Endothelial cell of umbilical vein (primary cell): ENCODE data around the gene CASKIN2. TPM values are rescaled to one million over a fixed set of nuclear protein-coding genes. Genes with fewer than 3 reads are reported as not detected.
A peak's percentile ranks its signal among the peaks of the same experiment; 100 is the strongest.

Source experiments
- BruUV-seq: library from RNA; stranded (reverse); fragments of 400-500 nt; replicated peaks from 2 replicates; lab custom pipeline; 2021; lab: Mats Ljungman, UMichigan
- CTCF ChIA-PET: fragments of 300-600, 350-600 bp; sonication (Branson Sonifier 250); formaldehyde crosslinking; loops from one replicate; lab custom pipeline; 2021; ENCODE audit warnings: antibody characterized with exemption, inconsistent platforms; lab: Charles Lee
- POLR2A ChIA-PET: fragments of 300-600, 350-600 bp; sonication (Branson Sonifier 250); formaldehyde crosslinking; loops from one replicate; lab custom pipeline; 2021; ENCODE audit warnings: antibody characterized with exemption, inconsistent platforms; lab: Charles Lee
- DNase-seq: peaks from one replicate; pipeline ENCODE4 v3.0.0-alpha.2; 2011; ENCODE audit warnings: low read depth, low spot score
- FAIRE-seq: peaks from 2 replicates; lab custom pipeline; 2011; peaks lifted over from hg19 to GRCh38; lab: Jason Lieb, UNC
- H2AFZ ChIP-seq: 2 replicates; pipeline ENCODE4 v1.6.0; 2012; ENCODE audit warnings: low read depth, low read length, control low read depth, inconsistent platforms
- H3K27ac ChIP-seq: 2 replicates; pipeline ENCODE4 v1.5.1; 2011; ENCODE audit warnings: low read depth, mild to moderate bottlenecking, control low read depth, low read length, moderate library complexity; ENCODE audit not compliant: insufficient read depth
- H3K27me3 ChIP-seq, 2 experiments: 2 replicates each; pipeline versions ENCODE4 v1.6.0 to v1.6.1; 2011; ENCODE audit warnings: low read length in 2 of 2, mixed read lengths in 1 of 2; ENCODE audit not compliant: control insufficient read depth in 2 of 2, insufficient read depth in 2 of 2
- H3K36me3 ChIP-seq, 2 experiments: 2 replicates in 1 of 2; 3 replicates in 1 of 2; pipeline ENCODE4 v1.5.1; 2011; ENCODE audit warnings: low read length in 2 of 2, mild to moderate bottlenecking in 1 of 2, moderate library complexity in 1 of 2; ENCODE audit not compliant: control insufficient read depth in 2 of 2, insufficient read depth in 2 of 2; ENCODE audit errors: extremely low read depth in 1 of 2
- H3K4me1 ChIP-seq: 3 replicates; pipeline ENCODE4 v1.5.1; 2011; ENCODE audit warnings: mild to moderate bottlenecking, low read length; ENCODE audit not compliant: control insufficient read depth, insufficient read depth; ENCODE audit errors: extremely low read depth
- H3K4me2 ChIP-seq: 2 replicates; pipeline ENCODE4 v1.6.1; 2011; ENCODE audit warnings: low read length, control low read depth, mixed read lengths; ENCODE audit not compliant: insufficient read depth
- H3K4me3 ChIP-seq, 3 experiments: fragments of 200-600 bp in 1 of 3; sonication (generic), shearing (Covaris generic) in 1 of 3; replicated peaks in 1 of 3; 2 replicates each; pipeline ENCODE4 v1.5.1; 2011 to 2016; ENCODE audit warnings: control low read depth in 3 of 3, low read length in 3 of 3, mild to moderate bottlenecking in 2 of 3, inconsistent platforms in 1 of 3, low read depth in 1 of 3, moderate library complexity in 1 of 3; ENCODE audit not compliant: insufficient read depth in 1 of 3
- H3K79me2 ChIP-seq: 2 replicates; pipeline ENCODE4 v1.6.0; 2012; ENCODE audit warnings: low read length, inconsistent platforms; ENCODE audit not compliant: control insufficient read depth, insufficient read depth
- H3K9ac ChIP-seq: replicated peaks from 2 replicates; pipeline ENCODE3; 2011; ENCODE audit warnings: low read length, control low read depth; ENCODE audit not compliant: insufficient read depth; ENCODE audit errors: extremely low read depth
- H3K9me1 ChIP-seq: replicated peaks from 3 replicates; pipeline ENCODE4 v1.6.0; 2011; ENCODE audit warnings: mild to moderate bottlenecking, low read length; ENCODE audit not compliant: control insufficient read depth, insufficient read depth; ENCODE audit errors: extremely low read depth
- H3K9me3 ChIP-seq: replicated peaks from 2 replicates; pipeline ENCODE4 v1.5.1; 2012; ENCODE audit warnings: low read length, inconsistent platforms; ENCODE audit not compliant: control insufficient read depth, insufficient read depth
- H4K20me1 ChIP-seq: replicated peaks from 2 replicates; pipeline ENCODE3; 2011; ENCODE audit warnings: mild to moderate bottlenecking, low read length; ENCODE audit not compliant: control insufficient read depth, insufficient read depth; ENCODE audit errors: extremely low read depth
- EZH2 ChIP-seq: IDR thresholded peaks from 2 replicates; pipeline ENCODE4 v1.6.1; 2012; ENCODE audit warnings: borderline replicate concordance, low read depth, mild to moderate bottlenecking, moderate library complexity, low read length, inconsistent platforms; ENCODE audit not compliant: severe bottlenecking
- FOS ChIP-seq: IDR thresholded peaks from 2 replicates; pipeline ENCODE4 v1.6.1; 2011; ENCODE audit warnings: mild to moderate bottlenecking, low read length, moderate library complexity, borderline replicate concordance; ENCODE audit not compliant: insufficient read depth
- GATA2 ChIP-seq: IDR thresholded peaks from 2 replicates; pipeline ENCODE4 v1.7.0; 2011; ENCODE audit warnings: low read depth, mild to moderate bottlenecking, moderate library complexity, mixed read lengths, low read length; ENCODE audit not compliant: insufficient read length, insufficient read depth
- JUN ChIP-seq: IDR thresholded peaks from 2 replicates; pipeline ENCODE4 v1.6.1; 2011; ENCODE audit warnings: borderline replicate concordance, low read depth; ENCODE audit not compliant: insufficient read length, insufficient read depth
- MYC ChIP-seq: IDR thresholded peaks from one replicate; pipeline ENCODE4 v1.6.1; 2011; ENCODE audit warnings: mild to moderate bottlenecking, low read depth, low read length
- POLR2A ChIP-seq: IDR thresholded peaks from 2 replicates; pipeline ENCODE4 v1.6.1; 2012; ENCODE audit warnings: low read depth, mild to moderate bottlenecking, control low read depth, low read length
- POLR2AphosphoS5 ChIP-seq: IDR thresholded peaks from 2 replicates; pipeline ENCODE4 v1.6.1; 2012; ENCODE audit warnings: low read depth, mild to moderate bottlenecking, control low read depth, low read length, moderate library complexity; ENCODE audit not compliant: insufficient read depth
- dilution Hi-C: fragments of 300-500 bp; cut with MboI; formaldehyde crosslinking; loops from one replicate; pipeline ENCODE4 v1.15.0; 2019; ENCODE audit warnings: low sequenced_read_pairs; ENCODE audit not compliant: extremely low pct_ligation_motif_present
- intact Hi-C: fragments of 100-400 bp; cut with micrococcal nuclease; formaldehyde crosslinking; loops from one replicate; pipeline ENCODE4 v1.10.0; 2022
- polyA plus RNA-seq, 4 experiments: library from polyadenylated mRNA; depleted of rRNA in 3 of 4; stranded (reverse) in 3 of 4; unstranded in 1 of 4; fragments of >200 nt; gene quantifications; 2 replicates each; pipeline versions ENCODE4 v1.2.1 to v1.2.3, GENCODE V29; 2011 to 2012; ENCODE audit warnings: missing spikeins in 1 of 4
- total RNA-seq: library from RNA; stranded (reverse); gene quantifications from 2 replicates; pipeline ENCODE4 v1.2.3, GENCODE V29; 2021
- TF ChIP-seq, protein P1 (sequence below): IDR thresholded peaks from 2 replicates; pipeline ENCODE4 v1.6.1; 2011; ENCODE audit not compliant: insufficient read depth, insufficient read length
- TF ChIP-seq, protein P2 (sequence below), 2 donors: IDR thresholded peaks; 1 replicate in 1 of 2; 2 replicates in 1 of 2; pipeline ENCODE4 v1.5.1; 2011; ENCODE audit warnings: low read length in 2 of 2, mild to moderate bottlenecking in 2 of 2, moderate library complexity in 2 of 2, control low read depth in 1 of 2, inconsistent platforms in 1 of 2, low read depth in 1 of 2; ENCODE audit not compliant: insufficient read depth in 1 of 2; ENCODE audit errors: extremely low read depth in 1 of 2

Gene CASKIN2
- total and polyA plus RNA-seq, 2 donors (not counting 3 experiments of a cell fraction or from before 2014, with no cell fraction given): 13.0 to 37.6 TPM

DNA sequence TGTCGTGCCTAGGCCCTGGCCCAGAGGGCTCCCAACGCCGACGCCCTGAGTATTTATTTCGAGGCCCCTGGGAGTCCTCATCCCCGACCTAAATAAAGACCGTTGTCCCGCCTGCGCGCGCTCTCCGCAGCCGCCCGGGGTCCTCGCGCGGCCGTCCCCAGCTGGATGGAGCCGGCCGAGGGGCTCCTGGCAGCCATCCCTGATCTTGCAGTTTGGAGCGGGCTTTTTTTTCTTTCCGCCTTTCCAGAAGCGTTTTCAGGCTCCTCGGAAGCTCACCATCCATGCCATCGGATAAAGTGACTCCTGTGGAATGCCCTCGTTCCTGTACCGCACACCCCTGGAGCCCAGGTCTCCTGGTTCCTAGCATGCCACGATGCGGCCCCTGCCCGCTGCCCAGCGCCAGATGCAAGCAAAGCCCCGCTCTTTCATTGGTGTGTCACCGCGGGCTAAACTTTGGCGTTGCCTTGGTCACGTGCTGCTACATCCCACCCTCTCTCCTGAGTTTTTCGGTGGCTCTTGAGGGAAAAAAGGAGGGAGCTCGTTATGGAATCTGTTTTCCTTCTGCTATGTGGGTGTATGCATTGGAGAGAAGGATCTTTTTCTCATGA is 58.2 kb downstream of the CASKIN2 start:
- DNase-seq: peak; percentile 55
- no peaks in the 10 kb centered on the region for H3K36me3 ChIP-seq
- H3K27me3 ChIP-seq: no peaks in the 10 kb centered on the region
- intact Hi-C loops: loop anchor here (2.0 kb wide), 1 partner anchor 58 kb away; the partner anchor contains the start of gene CASKIN2
- H3K4me1 ChIP-seq: peaks cover 13% of the 10 kb centered on the region
- peak overlapping the region; percentile 70 to 87 (median 74) for H3K4me3 ChIP-seq
- peak overlapping the region; percentile 48 for H3K27ac ChIP-seq
- H2AFZ ChIP-seq: peak overlapping the region; percentile 63
- H3K9me3 ChIP-seq: no peaks in the 10 kb centered on the region
- ChIA-PET CTCF (interaction anchor here (1.0 to 1.4 kb wide), 2 partner anchors 14 to 59 kb away, joined by 4 to 5 read pairs; partner anchors contain the start of gene TSEN54), POLR2A (interaction anchor here (0.7 to 1.3 kb wide), 2 partner anchors 9 to 52 kb away, joined by 4 to 5 read pairs; partner anchors contain the start of gene GRB2)
- TF ChIP-seq POLR2AphosphoS5 (peak; percentile 40), JUN (no peak), POLR2A (peak; percentile 36), EZH2 (no peak), FOS (no peak), GATA2 (no peak), MYC (no peak)
- TF ChIP-seq, protein P1, sequence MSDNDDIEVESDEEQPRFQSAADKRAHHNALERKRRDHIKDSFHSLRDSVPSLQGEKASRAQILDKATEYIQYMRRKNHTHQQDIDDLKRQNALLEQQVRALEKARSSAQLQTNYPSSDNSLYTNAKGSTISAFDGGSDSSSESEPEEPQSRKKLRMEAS: peak; percentile 84
- TF ChIP-seq, protein P2, sequence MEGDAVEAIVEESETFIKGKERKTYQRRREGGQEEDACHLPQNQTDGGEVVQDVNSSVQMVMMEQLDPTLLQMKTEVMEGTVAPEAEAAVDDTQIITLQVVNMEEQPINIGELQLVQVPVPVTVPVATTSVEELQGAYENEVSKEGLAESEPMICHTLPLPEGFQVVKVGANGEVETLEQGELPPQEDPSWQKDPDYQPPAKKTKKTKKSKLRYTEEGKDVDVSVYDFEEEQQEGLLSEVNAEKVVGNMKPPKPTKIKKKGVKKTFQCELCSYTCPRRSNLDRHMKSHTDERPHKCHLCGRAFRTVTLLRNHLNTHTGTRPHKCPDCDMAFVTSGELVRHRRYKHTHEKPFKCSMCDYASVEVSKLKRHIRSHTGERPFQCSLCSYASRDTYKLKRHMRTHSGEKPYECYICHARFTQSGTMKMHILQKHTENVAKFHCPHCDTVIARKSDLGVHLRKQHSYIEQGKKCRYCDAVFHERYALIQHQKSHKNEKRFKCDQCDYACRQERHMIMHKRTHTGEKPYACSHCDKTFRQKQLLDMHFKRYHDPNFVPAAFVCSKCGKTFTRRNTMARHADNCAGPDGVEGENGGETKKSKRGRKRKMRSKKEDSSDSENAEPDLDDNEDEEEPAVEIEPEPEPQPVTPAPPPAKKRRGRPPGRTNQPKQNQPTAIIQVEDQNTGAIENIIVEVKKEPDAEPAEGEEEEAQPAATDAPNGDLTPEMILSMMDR (IDR thresholded peaks at IDR 0.05; ENCODE audit: extremely low read depth in 1 of 2, insufficient read depth in 1 of 2, low read depth in 1 of 2, low read length in 2 of 2): no peak
- dilution Hi-C loops: no loop called here
- FAIRE-seq: peak; percentile 68
- no peaks in the 10 kb centered on the region for H3K9me1 ChIP-seq
- H3K4me2 ChIP-seq: peak overlapping the region; percentile 90
- TSS peak; percentile 60 for BruUV-seq
- H4K20me1 ChIP-seq: no peaks in the 10 kb centered on the region
- H3K79me2 ChIP-seq: peaks cover 9% of the 10 kb centered on the region
- peak overlapping the region; percentile 90 for H3K9ac ChIP-seq
